Measurements from ENCODE around the gene CTNNA3. TPM values are rescaled to one million over a fixed set of nuclear protein-coding genes. Genes with fewer than 3 reads are reported as not detected.

The CTNNA3 gene
- polyA plus RNA-seq, 1 donor = 4.3 TPM

- DNase-seq = no peak
These were observed 368.1 kb downstream of the CTNNA3 start for GRCh38 chr10:67327626-67328535.

- no peak for DNase-seq
These were observed 376.0 kb downstream of the CTNNA3 start for GRCh38 chr10:67319976-67320375.

- DNase-seq = no peak
These were observed 387.1 kb downstream of the CTNNA3 start for GRCh38 chr10:67308912-67309311.

GRCh38 chr10:67306588-67307205 lies 389.3 kb downstream of the CTNNA3 start:
- DNase-seq = peak; percentile 15

GRCh38 chr10:67302701-67303100 lies 393.3 kb downstream of the CTNNA3 start:
- no peak for DNase-seq

- DNase-seq = no peak
These were observed 396.2 kb downstream of the CTNNA3 start for GRCh38 chr10:67299761-67300160.

- DNase-seq = peak; percentile 14
These were observed 398.3 kb downstream of the CTNNA3 start for GRCh38 chr10:67297637-67298181.

- no peak for DNase-seq
These were observed 399.1 kb downstream of the CTNNA3 start for GRCh38 chr10:67296926-67297325.

- DNase-seq = no peak
These were observed 407.1 kb downstream of the CTNNA3 start for GRCh38 chr10:67288688-67289410.

GRCh38 chr10:67284589-67284988 lies 411.4 kb downstream of the CTNNA3 start:
- no peak for DNase-seq

- DNase-seq = no peak
These were observed 413.1 kb downstream of the CTNNA3 start for GRCh38 chr10:67282871-67283270.

GRCh38 chr10:67280405-67280804 lies 415.6 kb downstream of the CTNNA3 start:
- DNase-seq = no peak

- no peak for DNase-seq
These were observed 418.6 kb downstream of the CTNNA3 start for GRCh38 chr10:67277402-67277801.

GRCh38 chr10:67269828-67270227 lies 426.2 kb downstream of the CTNNA3 start:
- DNase-seq = no peak

- DNase-seq = no peak
These were observed 427.8 kb downstream of the CTNNA3 start for GRCh38 chr10:67268146-67268545.

GRCh38 chr10:67262675-67263074 lies 433.3 kb downstream of the CTNNA3 start:
- DNase-seq = no peak

GRCh38 chr10:67261300-67261797 lies 434.6 kb downstream of the CTNNA3 start:
- no peak for DNase-seq

GRCh38 chr10:67259319-67259929 lies 436.6 kb downstream of the CTNNA3 start:
- no peak for DNase-seq

- no peak for DNase-seq
These were observed 438.4 kb downstream of the CTNNA3 start for GRCh38 chr10:67257427-67258144.

- DNase-seq = no peak
These were observed 439.0 kb downstream of the CTNNA3 start for GRCh38 chr10:67257018-67257417.

- no peak for DNase-seq
These were observed 445.3 kb downstream of the CTNNA3 start for GRCh38 chr10:67250686-67251085.
